ENCODE results near the gene KRTAP3-1.

The KRTAP3-1 gene

GRCh38 chr17:40980596-40980995, 28.3 kb downstream of the KRTAP3-1 start:
- no peak for DNase-seq (ENCODE audit: low read depth in 2 of 3, low spot score in 1 of 3)

GRCh38 chr17:40980117-40980516, 28.8 kb downstream of the KRTAP3-1 start:
- DNase-seq (ENCODE audit: low read depth in 2 of 3, low spot score in 1 of 3) = no peak

GRCh38 chr17:40978575-40979151, 30.3 kb downstream of the KRTAP3-1 start:
- DNase-seq (ENCODE audit: low read depth in 2 of 3, low spot score in 1 of 3) = no peak

GRCh38 chr17:40975516-40975915, 33.4 kb downstream of the KRTAP3-1 start:
- no peak for DNase-seq (ENCODE audit: low read depth in 2 of 3, low spot score in 1 of 3)

- no peak for DNase-seq (ENCODE audit: low read depth in 2 of 3, low spot score in 1 of 3)
These were observed 34.6 kb downstream of the KRTAP3-1 start for GRCh38 chr17:40974366-40974765.

- DNase-seq (ENCODE audit: low read depth in 2 of 3, low spot score in 1 of 3) = no peak
These were observed 41.3 kb downstream of the KRTAP3-1 start for GRCh38 chr17:40967582-40967981.

GRCh38 chr17:40966848-40967247, 42.1 kb downstream of the KRTAP3-1 start, which contains the start of gene KRT39:
KRT39 (minus strand) TSS chr17:40966948; CDS start chr17:40966856, 92 bp downstream.
- no peak for DNase-seq (ENCODE audit: low read depth in 2 of 3, low spot score in 1 of 3)

GRCh38 chr17:40963838-40964237, 45.1 kb downstream of the KRTAP3-1 start:
- DNase-seq (ENCODE audit: low read depth in 2 of 3, low spot score in 1 of 3) = no peak

GRCh38 chr17:40962059-40962561, 46.8 kb downstream of the KRTAP3-1 start:
- no peak for DNase-seq (ENCODE audit: low read depth in 2 of 3, low spot score in 1 of 3)

GRCh38 chr17:40961591-40961990, 47.3 kb downstream of the KRTAP3-1 start:
- DNase-seq (ENCODE audit: low read depth in 2 of 3, low spot score in 1 of 3) = no peak

- DNase-seq (ENCODE audit: low read depth in 2 of 3, low spot score in 1 of 3) = no peak
These were observed 48.8 kb downstream of the KRTAP3-1 start for GRCh38 chr17:40960144-40960543.

Measured in stimulated activated CD4-positive, alpha-beta T cell treated with anti-CD3 and anti-CD28 coated beads, Interleukin-12 subunit alpha, Interleukin-12 subunit beta, amount 100 ng/mL, for 48 hours (primary cell).